HG02970 (cell line): ENCODE results near the gene ARHGEF35.
"Not testable (repeated sequence)": the region's sequence is repeated elsewhere in the genome, so short reads cannot be mapped to it uniquely, and the experiment has no call there.

Experiments
- ATAC-seq: cut with Tn5 transposase; IDR thresholded peaks from one replicate; pipeline ENCODE4 v1.9.1; 2021; ENCODE audit warnings: mild to moderate bottlenecking, moderate library complexity, moderate number of reproducible peaks; ENCODE audit not compliant: unreplicated experiment, low FRiP score

The ARHGEF35 gene

DNA sequence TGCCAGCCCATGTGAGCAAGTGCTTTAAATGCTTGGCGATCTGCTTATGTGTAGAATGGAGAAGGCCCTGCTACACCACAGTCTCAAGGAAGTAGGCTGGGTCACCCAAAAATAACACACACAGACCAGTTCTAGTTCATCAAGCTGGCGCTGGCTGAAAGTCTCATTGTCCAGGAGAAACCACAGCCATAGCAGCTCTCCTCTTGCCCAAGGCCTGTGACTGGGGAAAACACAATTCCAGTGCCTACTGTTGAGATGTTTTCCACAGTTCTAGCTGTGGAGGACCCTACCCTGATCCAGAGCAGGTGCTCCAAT lies 16.5 kb downstream of the ARHGEF35 start:
- not testable (repeated sequence) for ATAC-seq

DNA sequence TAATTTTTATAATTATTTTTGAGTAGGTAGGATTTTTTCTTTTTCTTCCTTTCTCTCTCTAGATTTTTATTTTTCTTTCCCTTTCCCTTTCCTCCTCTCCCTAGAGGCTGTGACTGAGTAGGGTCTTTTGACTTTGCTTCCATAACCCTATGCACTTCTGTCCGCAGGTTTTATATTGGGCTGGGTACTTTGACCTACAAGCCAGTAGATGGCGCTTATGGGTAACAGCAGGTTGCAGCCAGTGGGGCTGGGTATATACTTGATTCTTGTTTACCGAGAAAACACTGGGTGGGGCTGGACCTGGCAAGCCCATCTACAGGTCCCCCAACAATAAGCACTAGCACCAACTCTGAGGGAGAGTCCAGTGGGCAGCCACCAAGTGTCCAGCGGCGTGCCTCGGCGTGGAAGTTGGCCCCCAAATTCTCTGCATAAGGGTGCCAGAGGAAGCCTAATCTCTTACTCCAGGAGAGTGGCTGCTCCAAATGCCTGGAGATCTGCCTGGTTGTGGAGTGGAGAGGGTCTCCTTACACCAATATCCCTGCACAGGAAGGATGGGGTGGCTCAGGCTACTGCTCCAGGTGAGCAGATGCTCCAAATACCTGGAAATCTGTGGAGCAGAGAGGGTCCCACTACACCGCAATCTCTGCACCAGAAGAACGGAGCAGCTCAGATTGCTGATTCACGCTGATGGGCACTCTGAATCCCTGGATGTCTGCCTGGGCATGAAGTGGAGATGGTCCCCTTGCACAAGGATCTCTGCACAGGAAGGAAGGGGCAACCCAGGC lies 17.1 kb downstream of the ARHGEF35 start:
- peak; percentile 90 for ATAC-seq

DNA sequence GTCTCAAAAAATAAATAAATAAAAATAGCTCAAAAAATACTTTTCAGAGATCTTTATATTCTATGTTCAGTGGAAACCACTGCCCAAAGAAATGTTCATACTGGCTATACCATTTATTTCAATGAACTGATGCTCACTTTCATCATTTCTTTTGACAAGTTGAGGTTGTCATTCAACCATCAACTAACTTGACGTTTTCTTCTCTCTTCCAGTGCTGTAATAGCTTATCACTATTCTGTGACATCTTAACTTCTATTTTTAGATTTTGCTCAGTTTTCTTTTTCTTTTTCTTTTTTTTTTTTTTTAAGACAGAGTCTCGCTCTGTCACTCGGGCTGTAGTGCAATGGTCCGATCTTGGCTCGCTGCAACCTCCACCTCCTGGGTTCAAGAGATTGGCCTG lies 21.0 kb downstream of the ARHGEF35 start:
- ATAC-seq, result no peak

DNA sequence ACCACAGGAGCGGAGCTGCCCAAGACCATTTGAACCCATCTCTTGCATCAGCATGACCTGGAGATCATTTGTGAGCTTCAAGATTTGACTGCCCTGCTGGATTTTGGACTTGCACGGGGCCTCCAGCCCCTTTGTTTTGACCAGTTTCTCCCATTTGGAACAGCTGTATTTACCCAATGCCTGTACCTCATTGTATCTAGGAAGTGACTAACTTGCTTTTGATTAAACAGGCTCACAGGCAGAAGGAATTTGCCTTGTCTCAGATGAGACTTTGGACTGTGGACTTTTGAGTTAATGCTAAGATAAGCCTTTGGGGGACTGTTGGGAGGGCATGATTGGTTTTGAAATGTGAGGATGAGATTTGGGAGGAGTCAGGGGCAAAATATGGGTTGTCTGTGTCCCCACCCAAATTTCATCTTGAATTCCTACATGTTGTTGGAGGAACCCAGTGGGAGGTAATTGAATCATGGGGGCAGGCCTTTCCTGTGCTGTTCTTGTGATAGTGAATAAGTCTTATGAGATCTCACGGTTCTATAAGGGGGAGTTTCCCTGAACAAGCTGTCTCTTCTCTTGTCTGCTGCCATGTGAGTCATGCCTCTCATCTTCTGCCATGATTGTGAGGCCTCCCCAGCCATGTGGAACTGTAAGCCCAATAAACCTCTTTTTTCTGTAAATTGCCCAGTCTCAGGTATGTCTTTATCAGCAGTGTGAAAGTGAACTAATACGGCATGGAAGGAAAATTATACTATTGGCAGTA lies 23.9 kb downstream of the ARHGEF35 start:
- not testable (repeated sequence) for ATAC-seq

DNA sequence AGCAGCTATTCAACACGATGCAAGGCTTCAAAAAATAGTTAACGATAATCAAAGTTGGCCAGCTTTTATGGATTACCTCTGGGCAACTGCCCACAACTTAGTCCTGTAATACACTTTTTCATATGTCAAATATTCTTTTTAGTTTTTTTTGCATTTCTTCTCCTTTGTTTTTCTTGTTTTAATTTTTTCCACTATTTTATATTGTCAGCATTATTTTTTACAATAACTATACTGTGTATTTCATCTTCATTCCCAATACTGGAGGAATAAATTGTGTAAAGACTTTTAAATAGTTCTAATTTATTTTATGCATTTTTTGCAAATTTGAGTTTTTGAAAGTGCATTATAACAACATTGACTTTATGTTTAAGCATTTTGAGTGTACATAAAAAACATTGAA lies 30.8 kb downstream of the ARHGEF35 start:
- ATAC-seq, result no peak

DNA sequence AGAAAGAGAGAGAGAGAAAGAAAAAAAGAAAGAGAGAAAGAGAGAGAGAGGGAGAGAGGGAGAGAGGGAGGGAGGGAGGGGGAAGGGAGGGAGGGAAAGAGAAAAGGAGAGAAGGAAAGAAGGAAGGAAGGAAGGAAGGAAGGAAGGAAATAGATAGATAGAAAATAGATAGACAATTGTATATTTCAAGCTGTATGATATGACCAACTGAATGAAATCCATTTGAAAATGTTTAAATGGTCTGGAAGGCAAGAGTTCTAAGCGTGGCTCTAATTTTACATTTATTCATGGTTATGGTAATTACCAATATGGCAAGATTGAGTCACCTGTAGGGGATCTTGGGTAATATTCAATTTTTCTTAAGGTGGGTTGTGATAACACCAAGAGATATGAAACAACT lies 36.8 kb downstream of the ARHGEF35 start:
- ATAC-seq, result no peak

DNA sequence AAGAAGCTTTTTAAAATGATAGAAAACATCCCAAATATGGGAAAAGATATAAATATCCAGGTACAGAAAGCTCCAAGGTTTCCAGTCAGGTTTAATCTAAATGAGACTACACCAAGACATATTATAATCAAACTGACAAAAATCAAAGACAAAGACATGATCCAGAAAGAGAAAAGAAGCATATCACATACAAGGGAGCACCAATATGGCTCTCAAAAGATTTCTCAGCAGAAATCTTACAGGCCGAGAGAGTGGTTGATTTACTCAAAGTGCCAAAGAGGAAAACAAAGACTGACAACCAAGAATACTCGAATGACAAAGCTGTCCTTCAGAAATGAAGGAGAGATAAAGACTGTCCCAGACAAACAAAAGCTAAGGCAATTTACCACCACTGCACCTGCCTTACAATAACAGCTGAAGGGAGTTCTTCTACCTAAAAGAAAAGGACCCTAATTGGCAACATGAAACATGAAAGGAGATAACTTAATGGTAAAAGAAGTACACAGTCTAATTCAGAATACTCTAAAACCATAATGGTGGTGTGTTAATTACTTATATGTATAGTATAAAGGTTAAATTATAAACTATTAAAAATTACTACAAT lies 47.3 kb downstream of the ARHGEF35 start:
- no peak for ATAC-seq

DNA sequence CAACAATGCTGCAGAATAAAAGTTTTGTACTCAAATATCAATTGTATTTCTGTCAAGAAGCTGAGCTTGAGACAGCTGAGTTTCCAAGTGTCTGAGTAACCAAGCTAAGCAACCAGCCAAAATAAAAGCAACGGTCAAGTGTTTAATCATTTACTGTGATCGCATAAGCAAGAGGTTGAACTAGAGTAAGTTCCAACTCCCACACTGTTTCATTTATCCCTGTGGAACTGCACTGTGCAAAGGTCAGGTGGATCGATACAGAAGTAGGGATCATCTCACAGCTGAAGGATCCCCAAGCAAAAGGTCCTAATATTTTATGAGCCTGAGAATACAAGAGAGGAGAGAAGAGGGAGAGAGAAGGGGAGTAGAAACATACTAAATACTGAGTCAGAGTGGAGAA lies 51.2 kb downstream of the ARHGEF35 start:
- no peak for ATAC-seq

DNA sequence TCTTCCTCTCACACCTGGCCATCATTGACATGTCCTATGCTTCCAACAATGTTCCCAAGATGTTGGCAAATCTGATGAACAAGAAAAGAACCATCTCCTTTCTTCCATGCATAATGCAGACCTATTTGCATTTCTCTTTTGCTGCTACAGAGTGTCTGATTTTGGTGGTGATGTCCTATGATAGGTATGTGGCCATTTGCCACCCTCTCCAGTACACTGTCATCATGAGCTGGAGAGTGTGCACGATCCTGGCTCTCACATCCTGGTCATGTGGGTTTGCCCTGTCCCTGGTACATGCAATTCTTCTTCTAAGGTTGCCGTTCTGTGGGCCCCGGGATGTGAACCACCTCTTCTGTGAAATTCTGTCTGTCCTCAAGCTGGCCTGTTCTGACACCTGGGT lies 53.4 kb downstream of the ARHGEF35 start:
- no peak for ATAC-seq

DNA sequence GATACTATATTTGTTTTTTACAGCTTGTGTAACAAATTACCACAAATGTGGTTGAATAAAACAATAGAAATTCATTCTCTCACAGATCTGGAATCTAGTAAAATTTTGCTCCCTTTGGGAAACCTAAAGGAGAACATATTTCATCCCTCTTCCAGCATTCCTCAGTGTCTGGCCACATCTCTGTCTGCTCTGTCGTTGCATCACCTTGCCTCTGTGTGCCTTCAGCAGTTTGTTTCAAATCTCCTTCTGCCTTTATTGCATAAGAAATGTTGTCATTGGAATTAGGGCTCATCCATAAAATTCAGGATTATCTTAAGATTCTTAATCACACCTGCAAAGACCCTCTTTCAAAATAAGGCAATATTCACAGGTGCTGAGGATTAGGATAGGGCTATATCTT lies 58.1 kb downstream of the ARHGEF35 start:
- ATAC-seq, result no peak
